H1 (cell line): ENCODE data around the gene ARHGEF2. TPM values are rescaled to one million over a fixed set of nuclear protein-coding genes. Genes with fewer than 3 reads are reported as not detected.

ENCODE experiments used
- CTCF ChIA-PET: fragments of 300-600 bp; sonication (Branson Sonifier 250); formaldehyde crosslinking; loops from one replicate; lab custom pipeline; 2021; ENCODE audit not compliant: partially characterized antibody; lab: Charles Lee
- POLR2A ChIA-PET: fragments of 300-600 bp; sonication (Branson Sonifier 250); formaldehyde crosslinking; loops from one replicate; lab custom pipeline; 2021; ENCODE audit warnings: inconsistent platforms; ENCODE audit not compliant: partially characterized antibody; lab: Charles Lee
- DNase-seq, 2 experiments: peaks; one replicate each; pipeline versions ENCODE4 v3.0.0 to v3.0.0-alpha.2; 2010 to 2022; ENCODE audit warnings: low spot score in 2 of 2, low read depth in 1 of 2, mixed read lengths in 1 of 2
- FAIRE-seq: peaks from 2 replicates; lab custom pipeline; 2011; peaks lifted over from hg19 to GRCh38; lab: Jason Lieb, UNC
- H2AFZ ChIP-seq: 2 replicates; pipeline ENCODE4 v1.8.1; 2012; ENCODE audit warnings: low read length, inconsistent platforms
- H2AK5ac ChIP-seq: 2 replicates; pipeline ENCODE4 v1.6.1; 2013; ENCODE audit warnings: low read depth, low read length
- H2BK120ac ChIP-seq: replicated peaks from 2 replicates; pipeline ENCODE3; 2013; ENCODE audit warnings: low read depth, low read length, inconsistent platforms
- H2BK12ac ChIP-seq: 2 replicates; pipeline ENCODE4 v1.6.1; 2013; ENCODE audit warnings: low read depth, low read length
- H2BK15ac ChIP-seq: 2 replicates; pipeline ENCODE4 v1.6.1; 2013; ENCODE audit warnings: low read length
- H2BK20ac ChIP-seq: 2 replicates; pipeline ENCODE4 v1.6.1; 2013; ENCODE audit warnings: low read length
- H2BK5ac ChIP-seq: 2 replicates; pipeline ENCODE4 v1.6.1; 2013; ENCODE audit warnings: low read depth, low read length
- H3K14ac ChIP-seq: 2 replicates; pipeline ENCODE4 v1.6.1; 2013; ENCODE audit warnings: inconsistent platforms; ENCODE audit not compliant: insufficient read length
- H3K18ac ChIP-seq: 2 replicates; pipeline ENCODE4 v1.6.1; 2013; ENCODE audit warnings: low read length; ENCODE audit errors: extremely low read depth
- H3K23ac ChIP-seq: 2 replicates; pipeline ENCODE4 v1.6.1; 2013; ENCODE audit warnings: inconsistent platforms; ENCODE audit not compliant: insufficient read length
- H3K23me2 ChIP-seq: 2 replicates; pipeline ENCODE4 v1.6.1; 2013; ENCODE audit warnings: low read depth, low read length
- H3K27ac ChIP-seq: 2 replicates; pipeline ENCODE4 v1.6.1; 2011; ENCODE audit warnings: low read depth, low read length, inconsistent platforms
- H3K27me3 ChIP-seq, 4 experiments: replicated peaks in 1 of 4; 1 replicate in 1 of 4; 2 replicates in 3 of 4; pipeline versions ENCODE4 v1.6.1 to v1.8.1; 2011 to 2013; ENCODE audit warnings: low read length in 3 of 4, mild to moderate bottlenecking in 3 of 4, inconsistent platforms in 2 of 4, mixed read lengths in 2 of 4, moderate library complexity in 1 of 4; ENCODE audit not compliant: control insufficient read depth in 3 of 4, insufficient read depth in 3 of 4; ENCODE audit errors: extremely low read depth in 1 of 4
- H3K36me3 ChIP-seq, 4 experiments: 2 replicates each; pipeline versions ENCODE4 v1.6.1 to v1.8.1; 2011 to 2013; ENCODE audit warnings: mild to moderate bottlenecking in 4 of 4, low read length in 3 of 4, moderate library complexity in 2 of 4, control low read depth in 1 of 4, inconsistent platforms in 1 of 4; ENCODE audit not compliant: insufficient read depth in 4 of 4, control insufficient read depth in 2 of 4
- H3K4ac ChIP-seq: replicated peaks from 2 replicates; pipeline ENCODE3; 2013; ENCODE audit warnings: low read length, low read depth, mixed read lengths, inconsistent platforms; ENCODE audit not compliant: insufficient read length
- H3K4me1 ChIP-seq, 4 experiments: replicated peaks in 1 of 4; 1 replicate in 1 of 4; 2 replicates in 3 of 4; pipeline versions ENCODE4 v1.6.1 to v1.8.1; 2011 to 2013; ENCODE audit warnings: low read length in 3 of 4, inconsistent platforms in 2 of 4, mixed read lengths in 1 of 4; ENCODE audit not compliant: insufficient read depth in 4 of 4, control insufficient read depth in 3 of 4
- H3K4me2 ChIP-seq, 2 experiments: 2 replicates each; pipeline versions ENCODE4 v1.6.1 to v1.8.1; 2011 to 2013; ENCODE audit warnings: low read depth in 2 of 2, low read length in 2 of 2, control low read depth in 1 of 2, inconsistent platforms in 1 of 2, mild to moderate bottlenecking in 1 of 2; ENCODE audit not compliant: insufficient read depth in 1 of 2
- H3K4me3 ChIP-seq, 4 experiments: fragments of 200-600, 300-600 bp in 1 of 4; sonication (generic), shearing (Covaris generic), sonication (Bioruptor Twin) in 1 of 4; 2 replicates each; pipeline versions ENCODE4 v1.5.1 to v1.8.1; 2011 to 2016; ENCODE audit warnings: low read length in 4 of 4, low read depth in 3 of 4, control low read depth in 2 of 4, inconsistent platforms in 2 of 4, mild to moderate bottlenecking in 2 of 4, mixed read lengths in 1 of 4, moderate library complexity in 1 of 4; ENCODE audit not compliant: insufficient read depth in 2 of 4; ENCODE audit errors: extremely low read depth in 1 of 4
- H3K56ac ChIP-seq: replicated peaks from 2 replicates; pipeline ENCODE3; 2013; ENCODE audit warnings: low read depth, mild to moderate bottlenecking, mixed read lengths, low read length, inconsistent platforms; ENCODE audit not compliant: insufficient read length
- H3K79me1 ChIP-seq: 2 replicates; pipeline ENCODE4 v1.6.1; 2013; ENCODE audit warnings: low read depth, low read length, control low read depth
- H3K79me2 ChIP-seq, 2 experiments: 2 replicates each; pipeline versions ENCODE4 v1.6.1 to v1.8.1; 2012 to 2013; ENCODE audit warnings: low read length in 2 of 2, mild to moderate bottlenecking in 2 of 2, inconsistent platforms in 1 of 2; ENCODE audit not compliant: insufficient read depth in 2 of 2, control insufficient read depth in 1 of 2
- H3K9ac ChIP-seq, 4 experiments: replicated peaks in 1 of 4; 1 replicate in 1 of 4; 2 replicates in 3 of 4; pipeline versions ENCODE4 v1.6.1 to v1.8.1; 2011 to 2013; ENCODE audit warnings: low read depth in 3 of 4, low read length in 3 of 4, control low read depth in 2 of 4, mild to moderate bottlenecking in 2 of 4, moderate library complexity in 2 of 4, inconsistent platforms in 1 of 4; ENCODE audit errors: extremely low read depth in 1 of 4
- H3K9me3 ChIP-seq, 2 experiments: 2 replicates each; pipeline versions ENCODE4 v1.6.1 to v1.8.1; 2012 to 2013; ENCODE audit warnings: mild to moderate bottlenecking in 2 of 2, moderate library complexity in 2 of 2, control low read depth in 1 of 2, inconsistent platforms in 1 of 2, low read depth in 1 of 2, low read length in 1 of 2, mixed read lengths in 1 of 2; ENCODE audit not compliant: insufficient read depth in 2 of 2
- H4K20me1 ChIP-seq, 2 experiments: replicated peaks in 1 of 2; 2 replicates each; pipeline versions ENCODE3 to v1.8.1; 2011 to 2013; ENCODE audit warnings: inconsistent platforms in 2 of 2, low read length in 2 of 2, mild to moderate bottlenecking in 1 of 2; ENCODE audit not compliant: insufficient read depth in 2 of 2, control insufficient read depth in 1 of 2
- H4K5ac ChIP-seq: 2 replicates; pipeline ENCODE4 v1.6.1; 2013; ENCODE audit warnings: low read length, low read depth, mixed read lengths, inconsistent platforms; ENCODE audit not compliant: insufficient read length
- H4K8ac ChIP-seq: 2 replicates; pipeline ENCODE4 v1.8.0; 2013; ENCODE audit warnings: mild to moderate bottlenecking, moderate library complexity, low read length, inconsistent platforms; ENCODE audit not compliant: insufficient read depth; ENCODE audit errors: extremely low read depth
- H4K91ac ChIP-seq: replicated peaks from 2 replicates; pipeline ENCODE3; 2013; ENCODE audit warnings: low read length, mixed read lengths, inconsistent platforms; ENCODE audit not compliant: insufficient read length
- RBBP5 ChIP-seq: IDR thresholded peaks from 2 replicates; pipeline ENCODE4 v1.7.1; 2012; ENCODE audit warnings: low read depth, mild to moderate bottlenecking, inconsistent platforms, low read length, moderate library complexity, borderline replicate concordance
- WGBS, 2 experiments: shearing (Covaris generic) in 1 of 2; methylation state at CpG; one replicate each; pipeline versions ENCODE4 v1.1.6 to v1.1.7; 2013 to 2015; ENCODE audit warnings: low lambda C conversion rate in 2 of 2, mixed read lengths in 2 of 2, inconsistent platforms in 1 of 2, low coverage in 1 of 2, missing lambda C conversion rate in 1 of 2; ENCODE audit not compliant: insufficient replicate concordance in 2 of 2, insufficient coverage in 1 of 2, insufficient read length in 1 of 2; ENCODE audit errors: extremely low coverage in 1 of 2, missing lambda C conversion rate in 1 of 2; 5-methylcytosine and 5-hydroxymethylcytosine counted together
- polyA plus RNA-seq, 7 experiments: library from polyadenylated mRNA; depleted of rRNA in 3 of 7; stranded (reverse) in 5 of 7; unstranded in 2 of 7; fragments of >200 nt in 5 of 7; fragments of 200-250 nt in 2 of 7; gene quantifications; 1 replicate in 5 of 7; 2 replicates in 1 of 7; 4 replicates in 1 of 7; pipeline versions ENCODE4 v1.2.1 to v1.2.3, GENCODE V29; 2011 to 2013; ENCODE audit warnings: missing spikeins in 2 of 7, mixed read lengths in 2 of 7
- total RNA-seq: library from RNA; stranded (reverse); fragmentation: NEBNext Ultra II Directional; extraction: Animal tissue kit (Norgen Biotek cat#: 25700); gene quantifications from 2 replicates; pipeline ENCODE4 v1.2.1, GENCODE V29; 2021

The ARHGEF2 gene
- total and polyA plus RNA-seq, 2 of the 8 experiments (the other 6 are each of a cell fraction or from before 2014, with no cell fraction given) = 42.7 to 80.5 TPM

DNA sequence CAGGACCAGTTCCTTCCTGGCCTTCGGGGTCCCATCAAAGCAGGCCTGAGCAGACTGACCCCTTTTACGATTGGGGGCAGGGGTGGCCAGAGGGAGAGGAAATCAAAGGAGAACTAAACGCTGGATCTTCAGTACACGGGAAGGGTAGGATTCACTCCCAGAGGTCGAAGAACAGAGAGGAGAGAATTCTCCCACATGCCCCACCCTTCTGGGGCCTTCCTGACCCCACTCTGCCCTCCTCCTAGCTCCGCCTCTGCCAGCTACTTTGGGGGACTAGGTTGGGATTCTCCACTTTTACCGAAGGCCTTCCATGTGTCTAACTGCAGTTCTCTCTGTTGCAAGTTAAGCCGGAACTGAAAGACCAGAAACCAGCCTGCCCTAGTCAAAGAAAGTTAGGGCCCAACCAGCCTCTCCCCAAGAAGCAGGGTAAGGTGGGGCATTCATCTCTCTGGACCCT lies 654 bp upstream of the ARHGEF2 start:
- H3K23me2 ChIP-seq = peaks cover 25% of the 10 kb centered on the region
- peak overlapping the region; percentile 77 to 97 (median 90) for H3K4me3 ChIP-seq
- no peak overlapping the region for H3K4ac ChIP-seq
- H2BK5ac ChIP-seq = peak overlapping the region; percentile 93
- peak overlapping the region; percentile 89 for H3K18ac ChIP-seq
- no peak overlapping the region; the same call in 1 of the 2 replicates for H4K8ac ChIP-seq
- H3K36me3 ChIP-seq = no peaks in the 10 kb centered on the region
- H3K56ac ChIP-seq = peak overlapping the region; percentile 8
- H4K20me1 ChIP-seq = peaks cover 12 to 18% of the 10 kb centered on the region in 2 experiments
- CTCF ChIA-PET = interaction anchor here (0.8 to 9.6 kb wide), 16 partner anchors 6 to 92 kb away, joined by 3 to 126 read pairs (median 6); partner anchors contain the start of genes KHDC4 and SSR2
- H2BK15ac ChIP-seq = peak overlapping the region; percentile 40; the same call in 1 of the 2 replicates
- no peak overlapping the region for H2AFZ ChIP-seq
- FAIRE-seq (no peak), DNase-seq (no peak)
- no peak overlapping the region for H3K14ac ChIP-seq
- H2BK120ac ChIP-seq = peak overlapping the region; percentile 67
- H3K27me3 ChIP-seq = no peaks in the 10 kb centered on the region
- H3K79me2 ChIP-seq = peaks cover 28 to 39% of the 10 kb centered on the region in 2 experiments
- H3K23ac ChIP-seq = no peak overlapping the region
- no peak overlapping the region for H2BK20ac ChIP-seq
- H3K4me1 ChIP-seq = peaks cover 36 to 54% (median 39%) of the 10 kb centered on the region in 4 experiments
- peaks cover 13% of the 10 kb centered on the region for H3K79me1 ChIP-seq
- peak overlapping the region; percentile 5; the same call in 1 of the 2 replicates for H3K27ac ChIP-seq
- peak overlapping the region; percentile 70 for H4K5ac ChIP-seq
- POLR2A ChIA-PET = interaction anchor here (0.6 to 19.2 kb wide), 22 partner anchors 6 to 258 kb away, joined by 3 to 282 read pairs (median 4); partner anchors contain the start of genes ARHGEF2, KHDC4, LAMTOR2 and MEX3A
- TF ChIP-seq RBBP5 = no peak
- peak overlapping the region; percentile 68; the same call in 1 of the 2 replicates for H2BK12ac ChIP-seq
- peak overlapping the region; percentile 93 to 99 for H3K4me2 ChIP-seq
- no peak overlapping the region; the same call in none of the 2 replicates for H2AK5ac ChIP-seq
- peak overlapping the region in 3 of 4 experiments; percentile 26 to 67 (median 37); a peak in 4 of 7 replicates for H3K9ac ChIP-seq
- 13% methylated on average over 8 of the region's 8 CpGs; no CpG with 5 or more reads in 1 of the 2 experiments for WGBS, 2 experiments
- H3K9me3 ChIP-seq = no peaks in the 10 kb centered on the region
- H4K91ac ChIP-seq = peak overlapping the region; percentile 22
